HepG2 (cell line): ENCODE measurements around the gene XPR1. TPM values are rescaled to one million over a fixed set of nuclear protein-coding genes. Genes with fewer than 3 reads are reported as not detected.

ENCODE experiments used
- BCL6 ChIP-seq: IDR thresholded peaks from 2 replicates; pipeline ENCODE4 v1.6.1; 2016; ENCODE audit warnings: missing genetic modification reagents, missing compliant biosample characterization
- GMEB1 ChIP-seq: sonication (generic); formaldehyde crosslinking; IDR thresholded peaks from 2 replicates; pipeline ENCODE4 v1.5.1; 2020; ENCODE audit warnings: missing genetic modification reagents, mild to moderate bottlenecking, borderline replicate concordance
- HNRNPUL1 ChIP-seq: fragments of 200-400 bp; formaldehyde crosslinking; IDR thresholded peaks from 2 replicates; pipeline ENCODE4 v1.6.1; 2017; ENCODE audit warnings: low read depth, mild to moderate bottlenecking, low read length, moderate library complexity
- IKZF5 ChIP-seq: IDR thresholded peaks from 2 replicates; pipeline ENCODE4 v1.6.1; 2018; ENCODE audit warnings: missing genetic modification reagents, mild to moderate bottlenecking, missing compliant biosample characterization
- MAX ChIP-seq: IDR thresholded peaks from 2 replicates; pipeline ENCODE4 v1.6.1; 2012; ENCODE audit warnings: inconsistent platforms
- MNT ChIP-seq: fragments of 450-650 bp; IDR thresholded peaks from 2 replicates; pipeline ENCODE4 v1.6.1; 2016
- PRPF4 ChIP-seq: fragments of 200-400 bp; formaldehyde crosslinking; IDR thresholded peaks from 2 replicates; pipeline ENCODE4 v1.6.1; 2016; ENCODE audit warnings: low read length, low read depth; ENCODE audit not compliant: poor library complexity, severe bottlenecking
- RAD21 ChIP-seq: fragments of 450-650 bp; formaldehyde crosslinking; IDR thresholded peaks from 2 replicates; pipeline ENCODE4 v1.5.0; 2020; ENCODE audit warnings: mild to moderate bottlenecking
- ZBTB49 ChIP-seq: sonication (generic); formaldehyde crosslinking; IDR thresholded peaks from 2 replicates; pipeline ENCODE4 v1.4.0; 2020; ENCODE audit warnings: missing genetic modification reagents, borderline replicate concordance
- ZFY ChIP-seq: sonication (generic); formaldehyde crosslinking; IDR thresholded peaks from 2 replicates; pipeline ENCODE4 v1.4.0; 2020; ENCODE audit warnings: missing genetic modification reagents
- ZIK1 ChIP-seq: sonication (generic); formaldehyde crosslinking; IDR thresholded peaks from 2 replicates; pipeline ENCODE4 v1.5.0; 2020; ENCODE audit warnings: mild to moderate bottlenecking, low read depth, missing genetic modification reagents, borderline replicate concordance
- ZNF317 ChIP-seq: sonication (generic); formaldehyde crosslinking; IDR thresholded peaks from 2 replicates; pipeline ENCODE4 v1.5.0; 2020; ENCODE audit warnings: mild to moderate bottlenecking, missing genetic modification reagents
- ZNF496 ChIP-seq: sonication (generic); formaldehyde crosslinking; IDR thresholded peaks from 2 replicates; pipeline ENCODE4 v1.8.1; 2023; ENCODE audit warnings: mild to moderate bottlenecking, moderate library complexity, missing genetic modification reagents; ENCODE audit not compliant: insufficient replicate concordance
- ZNF7 ChIP-seq: IDR thresholded peaks from 2 replicates; pipeline ENCODE4 v1.6.1; 2016; ENCODE audit warnings: missing biosample characterization, missing genetic modification reagents
- ZNF746 ChIP-seq: sonication (generic); formaldehyde crosslinking; IDR thresholded peaks from 2 replicates; pipeline ENCODE4 v1.8.0; 2022; ENCODE audit warnings: mild to moderate bottlenecking, missing genetic modification reagents
- ZNF782 ChIP-seq: sonication (generic); formaldehyde crosslinking; IDR thresholded peaks from 2 replicates; pipeline ENCODE4 v1.4.0; 2020; ENCODE audit warnings: missing genetic modification reagents, mild to moderate bottlenecking, borderline replicate concordance
- ZNF839 ChIP-seq: sonication (generic); formaldehyde crosslinking; IDR thresholded peaks from 2 replicates; pipeline ENCODE4 v1.4.0; 2020; ENCODE audit warnings: missing genetic modification reagents, mild to moderate bottlenecking, borderline replicate concordance
- ZNF878 ChIP-seq: sonication (generic); formaldehyde crosslinking; IDR thresholded peaks from 2 replicates; pipeline ENCODE4 v1.8.1; 2023; ENCODE audit warnings: mild to moderate bottlenecking, missing genetic modification reagents, moderate library complexity
- polyA plus RNA-seq, 8 experiments: library from polyadenylated mRNA; depleted of rRNA in 3 of 8; stranded (reverse) in 7 of 8; unstranded in 1 of 8; fragments of >200 nt; fragmentation: Illumina TruSeq in 4 of 8; extraction: Trizol in 4 of 8; gene quantifications; 2 replicates each; pipeline versions ENCODE4 v1.2.1 to v1.2.3, GENCODE V29; 2011 to 2016; ENCODE audit warnings: low read depth in 4 of 8, missing spikeins in 1 of 8, mixed read lengths in 1 of 8; ENCODE audit not compliant: insufficient read depth in 1 of 8
- total RNA-seq, 5 experiments: library from RNA; depleted of rRNA; stranded (reverse); fragments of >200 nt; fragmentation: Illumina TruSeq; extraction: Trizol; gene quantifications; 2 replicates each; pipeline ENCODE4 v1.2.3, GENCODE V29; 2016; ENCODE audit warnings: low read depth in 1 of 5
- TF ChIP-seq, protein P1 (sequence below): sonication (generic); formaldehyde crosslinking; IDR thresholded peaks from 2 replicates; pipeline ENCODE4 v1.5.0; 2020; ENCODE audit warnings: mild to moderate bottlenecking, missing genetic modification reagents
- TF ChIP-seq, protein P2 (sequence below): sonication (generic); formaldehyde crosslinking; IDR thresholded peaks from 2 replicates; pipeline ENCODE4 v1.5.0; 2020; ENCODE audit warnings: missing genetic modification reagents

Gene XPR1
- total and polyA plus RNA-seq, 2 of the 13 experiments (the other 11 are each of a cell fraction or from before 2014, with no cell fraction given), result 22.3 to 23.6 TPM

GRCh38 chr1:180586671-180587155 lies 45.1 kb upstream of the XPR1 start (continued):
- TF ChIP-seq ZBTB49 (CRISPR knock-in tag) (no peak), ZNF496 (CRISPR knock-in tag) (no peak), GMEB1 (CRISPR knock-in tag) (no peak), MNT (no peak), ZNF317 (CRISPR knock-in tag) (no peak), ZNF782 (CRISPR knock-in tag) (no peak), ZNF878 (CRISPR knock-in tag) (no peak), PRPF4 (no peak), ZNF7 (CRISPR knock-in tag) (no peak), IKZF5 (no peak), RAD21 (CRISPR knock-in tag) (no peak), ZIK1 (CRISPR knock-in tag) (no peak), ZFY (CRISPR knock-in tag) (no peak), BCL6 (CRISPR knock-in tag) (peak; percentile 50; the same call in 1 of the 2 replicates), HNRNPUL1 (no peak), ZNF839 (no peak), MAX (no peak), ZNF746 (no peak)
- TF ChIP-seq, protein P1, sequence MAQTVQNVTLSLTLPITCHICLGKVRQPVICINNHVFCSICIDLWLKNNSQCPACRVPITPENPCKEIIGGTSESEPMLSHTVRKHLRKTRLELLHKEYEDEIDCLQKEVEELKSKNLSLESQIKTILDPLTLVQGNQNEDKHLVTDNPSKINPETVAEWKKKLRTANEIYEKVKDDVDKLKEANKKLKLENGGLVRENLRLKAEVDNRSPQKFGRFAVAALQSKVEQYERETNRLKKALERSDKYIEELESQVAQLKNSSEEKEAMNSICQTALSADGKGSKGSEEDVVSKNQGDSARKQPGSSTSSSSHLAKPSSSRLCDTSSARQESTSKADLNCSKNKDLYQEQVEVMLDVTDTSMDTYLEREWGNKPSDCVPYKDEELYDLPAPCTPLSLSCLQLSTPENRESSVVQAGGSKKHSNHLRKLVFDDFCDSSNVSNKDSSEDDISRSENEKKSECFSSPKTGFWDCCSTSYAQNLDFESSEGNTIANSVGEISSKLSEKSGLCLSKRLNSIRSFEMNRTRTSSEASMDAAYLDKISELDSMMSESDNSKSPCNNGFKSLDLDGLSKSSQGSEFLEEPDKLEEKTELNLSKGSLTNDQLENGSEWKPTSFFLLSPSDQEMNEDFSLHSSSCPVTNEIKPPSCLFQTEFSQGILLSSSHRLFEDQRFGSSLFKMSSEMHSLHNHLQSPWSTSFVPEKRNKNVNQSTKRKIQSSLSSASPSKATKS (CRISPR knock-in tag), result no peak
- TF ChIP-seq, protein P2, sequence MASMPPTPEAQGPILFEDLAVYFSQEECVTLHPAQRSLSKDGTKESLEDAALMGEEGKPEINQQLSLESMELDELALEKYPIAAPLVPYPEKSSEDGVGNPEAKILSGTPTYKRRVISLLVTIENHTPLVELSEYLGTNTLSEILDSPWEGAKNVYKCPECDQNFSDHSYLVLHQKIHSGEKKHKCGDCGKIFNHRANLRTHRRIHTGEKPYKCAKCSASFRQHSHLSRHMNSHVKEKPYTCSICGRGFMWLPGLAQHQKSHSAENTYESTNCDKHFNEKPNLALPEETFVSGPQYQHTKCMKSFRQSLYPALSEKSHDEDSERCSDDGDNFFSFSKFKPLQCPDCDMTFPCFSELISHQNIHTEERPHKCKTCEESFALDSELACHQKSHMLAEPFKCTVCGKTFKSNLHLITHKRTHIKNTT (CRISPR knock-in tag), result no peak
